ENCODE data around the gene SPRR3.
"Not testable (repeated sequence)": the region's sequence is repeated elsewhere in the genome, so short reads cannot be mapped to it uniquely, and the experiment has no call there.

SPRR3 gene

DNA sequence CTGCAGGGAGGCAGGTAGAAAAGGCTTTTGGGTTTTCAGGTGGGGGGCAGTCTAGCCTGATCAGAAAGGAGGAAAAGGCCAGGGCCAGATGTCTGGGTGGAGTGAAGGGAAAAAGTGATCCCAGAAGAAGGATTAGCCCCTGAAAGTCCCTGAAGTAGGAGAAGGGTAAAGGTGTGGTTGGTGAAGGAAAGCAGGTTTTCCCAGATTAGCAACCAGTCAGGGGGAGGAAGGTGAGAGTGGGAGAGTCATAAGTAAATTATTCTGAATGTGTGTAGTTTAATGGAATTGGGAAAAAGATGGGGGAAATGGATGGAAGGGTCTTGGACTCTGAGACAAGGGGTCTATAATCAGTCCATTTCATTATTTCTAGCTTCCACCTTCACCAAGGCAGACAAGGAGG is 18.3 kb upstream of the SPRR3 start:
- no peak for DNase-seq (ENCODE audit: low read depth in 2 of 2, low spot score in 1 of 2)

DNA sequence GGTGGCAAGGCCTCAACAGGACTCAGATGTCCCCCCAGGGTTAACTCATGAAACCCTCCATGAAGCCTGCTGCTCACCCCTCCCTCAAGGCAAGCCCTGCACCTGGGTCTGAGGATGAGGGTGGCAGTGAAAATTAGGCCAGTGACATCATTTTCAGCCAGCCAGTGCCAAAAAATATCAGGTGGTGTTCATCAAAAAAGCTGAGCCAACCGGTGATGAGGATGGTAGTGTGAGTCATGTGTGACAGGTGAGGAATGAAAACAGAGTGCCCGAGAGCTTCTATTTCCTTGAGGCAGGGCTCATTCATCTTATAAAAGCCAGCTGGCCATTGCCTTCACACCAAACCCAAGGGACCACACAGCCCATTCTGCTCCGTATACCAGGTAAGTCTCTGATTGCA is 17.8 kb upstream of the SPRR3 start, which contains the start of gene SPRR1A:
Gene SPRR1A, plus strand, starts transcription at position 339 of the 400 bp plus-strand sequence. CDS start 1,150 bp downstream, outside the sequence.
- no peak for DNase-seq (ENCODE audit: low read depth in 2 of 2, low spot score in 1 of 2)

DNA sequence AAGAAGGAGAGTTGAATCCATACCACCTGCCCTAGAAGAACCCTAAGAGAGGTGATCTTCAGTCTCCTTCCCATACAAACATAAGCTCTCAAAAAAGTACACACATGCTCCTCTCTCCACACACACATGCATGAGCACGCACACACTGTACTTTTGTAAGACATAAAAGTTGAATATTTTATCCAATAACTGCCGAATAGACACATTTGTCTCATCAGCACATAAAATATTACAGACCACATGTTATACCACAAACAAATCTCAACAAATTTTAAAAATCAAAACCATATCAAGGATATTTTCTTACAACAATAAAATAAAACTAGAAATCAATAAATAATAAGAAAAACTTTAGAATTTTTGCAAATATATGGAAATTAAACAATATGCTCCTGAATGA is 15.0 kb upstream of the SPRR3 start:
- no peak for DNase-seq (ENCODE audit: low read depth in 2 of 2, low spot score in 1 of 2)

DNA sequence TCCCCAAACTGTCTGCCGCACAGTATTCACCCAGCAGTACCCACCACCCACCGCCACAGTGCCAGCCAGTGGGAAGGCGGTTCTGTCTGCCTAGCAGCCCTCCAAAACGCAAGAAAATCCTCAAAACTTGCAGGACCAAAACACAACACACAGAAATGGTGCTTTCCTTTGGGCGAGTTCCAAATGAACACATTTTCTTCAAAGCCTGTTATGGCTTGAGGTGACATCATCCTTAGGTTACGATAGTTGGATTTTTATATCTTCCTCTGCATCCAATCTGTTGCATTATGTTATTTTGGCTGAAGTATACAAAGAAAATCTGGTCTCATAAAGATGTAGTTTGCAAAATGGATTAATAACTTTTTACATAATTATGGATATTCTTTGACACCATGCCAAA is 8.4 kb upstream of the SPRR3 start:
- DNase-seq (ENCODE audit: low read depth in 2 of 2, low spot score in 1 of 2): no peak

DNA sequence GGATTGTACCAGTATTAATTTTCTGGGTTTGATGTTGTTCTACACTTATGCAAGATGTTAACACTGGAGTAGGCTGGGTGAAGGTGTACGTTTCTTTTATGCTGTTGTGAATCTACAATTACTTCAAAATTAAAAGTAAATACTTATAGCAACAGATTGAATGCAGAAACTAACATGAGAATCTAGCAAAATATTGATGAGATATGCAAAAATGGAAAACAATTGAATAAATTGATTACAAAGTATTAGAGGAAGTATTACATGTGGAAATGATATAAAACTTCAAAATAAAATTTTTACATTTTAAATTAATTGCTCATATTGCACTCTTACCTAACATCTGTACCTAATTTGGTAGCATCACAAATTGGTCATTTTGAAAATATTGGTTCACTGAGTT is 5.7 kb upstream of the SPRR3 start:
- no peak for DNase-seq (ENCODE audit: low read depth in 2 of 2, low spot score in 1 of 2)

DNA sequence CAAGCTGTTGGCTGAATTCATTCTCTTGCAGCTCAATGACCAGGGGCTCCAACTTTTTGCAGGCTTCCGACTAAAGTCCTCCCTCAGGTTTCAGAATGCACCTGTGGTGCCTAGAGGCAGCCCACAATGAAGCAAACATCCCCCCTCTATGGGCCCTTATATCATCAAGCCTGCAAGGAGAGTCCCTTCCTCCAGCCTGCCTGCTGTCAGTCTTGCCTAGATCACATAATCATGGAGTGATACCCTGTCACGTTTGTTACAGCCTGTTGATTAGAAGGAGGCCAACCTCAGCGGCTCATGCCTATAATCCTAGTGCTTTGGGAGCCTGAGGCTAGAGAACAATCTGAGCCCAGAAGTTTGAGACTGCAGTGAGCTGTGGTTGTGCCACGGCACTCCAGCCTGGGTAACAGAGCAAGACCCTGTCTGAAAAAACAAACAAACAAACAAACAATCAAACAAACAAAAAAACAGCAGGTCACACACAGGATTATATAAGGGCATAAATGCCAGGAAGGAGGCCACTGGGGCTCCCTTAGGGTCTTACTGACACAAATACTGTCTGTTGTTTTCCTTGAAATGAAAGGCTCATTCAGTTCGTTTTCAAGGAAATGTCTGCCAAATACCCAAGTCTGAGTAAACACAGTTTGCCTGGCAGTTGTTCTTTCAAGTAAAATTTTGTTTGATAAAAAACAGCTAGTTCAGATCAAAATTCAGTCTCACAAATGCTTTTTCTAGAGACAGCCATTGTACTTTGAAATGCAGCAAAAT is 4.7 kb upstream of the SPRR3 start:
- DNase-seq (ENCODE audit: low read depth in 2 of 2, low spot score in 1 of 2): no peak

DNA sequence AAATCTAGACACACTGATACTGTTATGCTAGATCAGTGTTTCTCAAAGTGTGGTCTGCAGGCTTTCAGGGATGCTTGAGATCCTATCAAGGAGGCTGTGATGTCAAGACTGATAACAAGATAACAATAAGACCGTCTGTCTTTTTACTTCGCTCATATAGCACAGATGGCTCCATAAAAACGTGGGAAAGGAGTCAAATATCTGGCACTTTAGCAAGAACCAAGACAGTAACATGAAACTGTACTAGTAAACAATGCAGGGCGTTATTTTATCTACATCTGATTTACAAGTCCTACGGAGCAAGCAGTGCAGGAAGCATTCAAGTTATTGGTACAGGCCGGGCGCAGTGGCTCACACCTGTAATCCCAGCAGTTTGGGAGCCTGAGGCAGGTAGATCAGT is 3.6 kb upstream of the SPRR3 start:
- no peak for DNase-seq (ENCODE audit: low read depth in 2 of 2, low spot score in 1 of 2)

DNA sequence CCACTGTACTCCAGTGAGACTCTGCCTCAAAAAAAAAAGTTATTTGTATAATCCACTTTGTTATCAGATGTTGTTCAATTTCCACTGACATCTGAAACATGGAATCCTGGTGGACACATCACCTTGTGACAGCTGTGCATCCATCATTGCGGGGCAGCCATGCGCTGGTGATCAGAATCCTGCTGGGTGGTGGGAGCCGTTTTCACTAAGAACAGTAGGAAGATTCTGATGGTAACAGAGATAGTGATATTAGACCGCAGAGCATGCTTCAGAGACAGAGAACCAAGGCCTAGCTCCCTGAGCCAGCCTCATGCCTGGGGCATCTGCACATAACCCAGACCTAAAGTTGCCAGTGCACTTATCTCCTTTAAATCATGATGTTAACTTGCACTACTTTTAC is 3.1 kb upstream of the SPRR3 start:
- DNase-seq (ENCODE audit: low read depth in 2 of 2, low spot score in 1 of 2): no peak

DNA sequence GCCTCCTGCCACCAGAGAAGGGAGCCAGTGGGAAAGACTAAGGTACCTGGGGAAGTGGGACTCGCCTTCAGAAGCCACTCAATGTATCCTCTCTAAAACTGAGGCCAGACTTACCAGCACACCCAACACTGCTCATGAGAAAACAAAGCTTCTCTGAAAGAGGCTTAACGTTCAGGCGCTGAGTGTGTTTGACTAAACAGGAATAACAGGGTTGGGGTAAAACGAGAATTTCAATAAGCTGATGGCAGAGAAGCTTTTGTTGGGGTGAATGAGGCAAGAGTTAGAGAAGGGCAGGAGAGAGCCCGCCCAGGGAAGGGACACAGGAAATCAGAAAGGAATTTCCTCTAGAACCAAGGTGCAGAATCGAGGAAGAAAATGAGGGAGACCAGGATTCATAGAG is 1.7 kb upstream of the SPRR3 start:
- DNase-seq (ENCODE audit: low read depth in 2 of 2, low spot score in 1 of 2): no peak

DNA sequence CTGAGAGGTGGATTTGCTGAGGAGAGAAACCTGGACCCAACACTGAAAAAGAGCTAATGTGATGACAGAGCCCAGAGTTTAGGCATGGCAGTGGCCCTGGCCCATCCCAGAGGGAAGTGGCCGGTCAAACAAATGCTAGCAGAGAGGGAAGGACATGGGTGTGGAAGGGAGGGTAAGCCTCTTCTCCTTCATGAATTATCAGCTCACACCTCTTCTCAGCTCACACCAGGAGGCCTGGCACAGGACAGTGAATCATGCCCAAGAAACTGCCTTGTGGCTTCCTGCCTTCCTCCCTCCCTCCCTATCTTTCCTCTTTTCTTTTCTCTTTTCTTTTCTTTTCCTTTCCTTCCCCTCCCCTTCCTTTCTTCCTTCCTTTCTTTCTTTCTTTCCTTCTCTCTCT is 1.3 kb upstream of the SPRR3 start:
- DNase-seq (ENCODE audit: low read depth in 2 of 2, low spot score in 1 of 2): no peak

DNA sequence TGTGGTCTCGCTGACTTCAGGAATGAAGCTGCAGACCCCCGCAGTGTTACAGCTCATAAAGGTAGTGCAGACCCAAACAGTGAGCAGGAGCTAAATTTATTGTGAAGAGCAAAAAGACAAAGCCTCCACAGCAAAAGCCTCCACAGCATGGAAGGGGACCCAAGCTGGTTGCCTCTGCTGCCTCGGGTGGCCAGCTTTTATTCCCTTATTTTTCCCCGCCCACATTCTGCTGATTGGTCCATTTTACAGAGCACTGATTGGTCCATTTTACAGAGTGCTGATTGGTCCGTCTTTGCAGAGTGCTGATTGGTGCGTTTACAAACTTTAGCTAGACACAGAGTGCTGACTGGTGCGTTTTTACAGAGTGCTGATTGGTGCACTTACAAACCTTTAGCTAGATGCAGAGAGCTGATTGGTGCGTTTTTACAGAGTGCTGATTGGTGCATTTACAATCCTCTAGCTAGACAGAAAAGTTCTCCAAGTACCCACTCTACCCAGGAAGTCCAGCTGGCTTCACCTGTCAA is 9.7 kb downstream of the SPRR3 start:
- not testable (repeated sequence) for DNase-seq (ENCODE audit: low read depth in 2 of 2, low spot score in 1 of 2)

DNA sequence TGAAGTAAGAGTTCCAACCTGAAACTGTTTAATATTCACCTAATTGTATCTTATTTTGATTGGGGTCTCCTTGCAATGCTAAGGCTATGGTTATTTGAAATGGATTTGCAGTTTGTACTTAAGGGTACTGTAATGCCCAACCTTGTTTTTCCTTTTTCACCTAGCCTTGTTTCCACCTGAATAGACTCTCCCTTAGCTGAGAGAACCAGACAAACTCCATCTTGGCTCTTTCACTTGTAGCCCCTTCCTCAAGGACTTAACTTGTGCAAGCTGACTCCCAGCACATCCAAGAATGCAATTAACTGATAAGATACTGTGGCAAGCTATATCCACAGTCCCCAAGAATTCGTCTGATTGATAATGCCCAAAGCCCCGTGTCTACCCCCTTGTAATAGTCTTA is 20.3 kb downstream of the SPRR3 start:
- DNase-seq (ENCODE audit: low read depth in 2 of 2, low spot score in 1 of 2): not testable (repeated sequence)

DNA sequence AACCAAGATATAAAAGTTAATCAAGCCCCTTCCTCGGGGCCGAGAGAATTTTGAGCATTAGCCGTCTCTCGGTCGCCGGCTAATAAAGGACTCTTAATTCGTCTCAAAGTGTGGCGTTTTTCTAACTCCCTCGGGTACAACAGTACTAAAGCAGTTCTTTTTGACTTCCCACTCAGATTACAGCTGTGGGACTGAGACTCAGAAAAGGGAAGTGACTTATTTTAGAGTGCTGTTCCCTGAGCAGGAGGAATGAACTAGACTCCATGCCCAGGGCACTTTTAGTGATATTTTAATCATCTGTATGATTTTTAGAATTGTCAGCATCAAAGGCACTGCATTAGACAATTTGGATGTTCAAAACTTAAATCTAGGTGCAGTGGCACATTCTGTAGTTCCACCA is 20.8 kb downstream of the SPRR3 start:
- DNase-seq (ENCODE audit: low read depth in 2 of 2, low spot score in 1 of 2): not testable (repeated sequence)

DNA sequence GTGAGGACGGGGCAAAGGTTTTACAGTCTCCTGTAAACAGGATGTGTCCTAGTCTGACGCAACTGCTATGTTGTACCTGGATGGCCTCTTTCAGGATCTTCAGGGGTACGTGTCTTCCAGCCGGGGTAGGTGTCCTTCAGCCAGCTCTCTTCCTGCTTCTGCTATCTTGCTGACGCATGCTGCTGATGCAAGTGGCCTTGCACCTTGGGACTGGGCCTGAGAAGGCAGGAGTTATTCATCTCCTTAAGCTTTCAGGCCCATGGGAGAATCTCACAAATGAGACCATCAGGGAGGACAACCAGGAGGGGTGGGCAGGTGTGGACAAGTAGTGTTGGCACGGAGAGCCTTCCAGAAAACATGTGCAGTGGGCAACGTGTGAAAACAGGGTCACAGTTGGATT is 21.6 kb downstream of the SPRR3 start:
- DNase-seq (ENCODE audit: low read depth in 2 of 2, low spot score in 1 of 2): no peak

DNA sequence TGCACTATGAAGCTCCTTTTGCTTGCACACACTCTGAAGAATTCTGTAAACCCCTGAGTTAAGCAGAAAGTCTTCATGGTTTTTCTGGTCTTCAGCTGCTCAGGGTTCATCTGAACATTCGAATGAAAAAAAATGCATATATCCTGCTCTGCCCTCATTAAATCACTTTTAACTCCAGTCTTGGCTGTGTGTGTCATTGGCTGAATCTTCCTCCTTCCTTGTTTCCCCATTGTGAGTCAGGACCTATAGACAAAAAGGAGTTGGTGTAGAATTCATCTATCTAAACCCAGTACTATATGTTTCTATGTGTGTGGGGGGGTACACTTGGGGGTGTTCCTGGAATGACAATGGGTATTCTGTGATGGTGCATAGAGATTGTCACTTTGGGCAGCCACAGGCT is 22.9 kb downstream of the SPRR3 start:
- DNase-seq (ENCODE audit: low read depth in 2 of 2, low spot score in 1 of 2): no peak

DNA sequence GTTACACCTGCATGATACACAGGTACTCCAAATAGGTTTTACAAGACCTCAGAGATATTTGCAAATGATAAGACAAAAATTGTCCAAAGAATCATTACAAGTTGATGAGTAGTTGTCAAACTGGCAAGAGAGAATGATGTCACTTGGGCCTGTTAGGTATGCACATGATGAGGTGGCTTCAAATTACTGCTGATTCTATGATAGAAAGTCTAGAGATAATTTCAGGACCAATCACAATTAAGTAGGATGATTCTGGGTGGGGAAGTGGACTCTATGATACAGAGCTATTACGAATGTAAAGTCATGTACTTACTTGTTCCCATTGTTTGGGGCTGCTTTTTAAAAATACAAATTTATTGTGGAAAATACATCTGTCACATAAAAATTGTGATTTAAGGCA is 24.2 kb downstream of the SPRR3 start:
- DNase-seq (ENCODE audit: low read depth in 2 of 2, low spot score in 1 of 2): no peak

DNA sequence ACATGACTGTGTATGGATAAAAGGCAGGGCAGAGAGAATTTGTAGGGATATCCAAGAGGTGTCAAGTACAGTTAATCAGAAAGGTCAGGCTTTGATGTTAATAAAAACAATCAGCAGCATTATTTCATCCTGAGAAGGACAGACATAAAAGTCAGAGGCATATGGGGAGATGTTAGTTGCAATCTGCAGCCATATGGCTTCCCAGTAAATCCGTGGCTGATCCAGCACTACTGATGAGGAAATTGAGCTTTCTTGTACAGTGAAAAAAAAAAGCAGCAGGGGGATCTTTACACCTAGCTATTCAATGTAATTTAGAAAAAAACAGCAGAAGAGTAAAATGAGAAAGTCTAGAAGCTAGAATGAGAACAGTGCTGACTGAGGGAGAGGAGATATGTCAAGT is 27.2 kb downstream of the SPRR3 start:
- no peak for DNase-seq (ENCODE audit: low read depth in 2 of 2, low spot score in 1 of 2)

DNA sequence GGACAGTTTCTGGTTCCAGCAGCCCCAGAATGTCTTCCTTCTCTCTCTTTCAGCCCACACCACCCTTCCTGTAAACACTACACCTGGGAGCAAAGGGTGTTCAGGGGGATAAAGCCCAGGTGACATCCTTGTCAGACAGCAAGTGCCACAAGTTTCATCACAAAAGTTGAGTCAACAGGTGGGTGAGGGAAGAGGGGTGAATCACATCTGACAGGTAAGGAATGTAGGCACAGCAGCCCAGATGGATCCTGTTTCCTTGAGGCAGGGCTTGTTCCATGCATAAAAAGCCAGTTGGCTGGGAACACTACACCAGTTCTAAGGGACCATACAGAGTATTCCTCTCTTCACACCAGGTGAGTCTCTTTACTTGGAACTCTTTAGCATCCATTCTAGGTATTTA is 29.3 kb downstream of the SPRR3 start, which contains the start of gene SPRR1B:
Gene SPRR1B, plus strand, starts transcription at position 309 of the 400 bp plus-strand sequence. CDS start 1,143 bp downstream, outside the sequence.
- DNase-seq (ENCODE audit: low read depth in 2 of 2, low spot score in 1 of 2): no peak

DNA sequence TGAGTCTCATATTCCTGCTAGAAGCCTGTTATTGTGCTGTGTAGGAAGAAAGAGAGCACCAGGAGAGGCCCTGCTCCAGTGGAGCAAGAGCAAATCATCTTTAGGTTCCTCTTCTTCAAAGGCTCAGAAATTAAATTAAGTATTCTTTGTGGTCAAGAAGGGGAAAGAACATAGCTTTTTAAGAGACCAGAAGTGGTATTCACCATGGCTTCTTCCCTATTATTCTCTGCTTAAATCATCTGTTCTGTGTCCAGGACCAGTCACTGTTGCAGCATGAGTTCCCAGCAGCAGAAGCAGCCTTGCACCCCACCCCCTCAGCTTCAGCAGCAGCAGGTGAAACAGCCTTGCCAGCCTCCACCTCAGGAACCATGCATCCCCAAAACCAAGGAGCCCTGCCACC is 30.5 kb downstream of the SPRR3 start:
- no peak for DNase-seq (ENCODE audit: low read depth in 2 of 2, low spot score in 1 of 2)

DNA sequence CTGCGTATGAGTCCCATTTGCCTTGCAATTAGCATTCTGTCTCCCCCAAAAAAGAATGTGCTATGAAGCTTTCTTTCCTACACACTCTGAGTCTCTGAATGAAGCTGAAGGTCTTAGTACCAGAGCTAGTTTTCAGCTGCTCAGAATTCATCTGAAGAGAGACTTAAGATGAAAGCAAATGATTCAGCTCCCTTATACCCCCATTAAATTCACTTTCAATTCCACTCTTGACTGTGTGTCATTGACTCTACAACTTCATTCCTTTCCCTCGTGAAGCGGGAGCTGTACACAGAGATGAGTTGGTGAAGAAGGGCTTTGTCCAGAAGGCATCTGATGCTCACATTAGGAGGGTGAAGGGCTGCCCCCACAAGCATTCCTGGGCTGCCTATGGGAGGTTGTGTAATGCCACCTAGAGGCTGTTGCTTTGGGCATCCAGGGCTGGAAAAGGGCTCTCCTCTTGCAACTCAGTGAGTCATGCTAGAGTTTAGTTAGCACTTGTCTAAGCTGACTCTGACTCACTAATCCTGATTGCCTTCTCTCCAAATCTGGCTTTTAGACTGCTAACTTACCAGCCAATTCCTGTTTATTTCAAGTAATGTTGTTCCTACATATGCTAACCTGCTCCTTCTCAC is 31.2 kb downstream of the SPRR3 start:
- no peak for DNase-seq (ENCODE audit: low read depth in 2 of 2, low spot score in 1 of 2)

DNA sequence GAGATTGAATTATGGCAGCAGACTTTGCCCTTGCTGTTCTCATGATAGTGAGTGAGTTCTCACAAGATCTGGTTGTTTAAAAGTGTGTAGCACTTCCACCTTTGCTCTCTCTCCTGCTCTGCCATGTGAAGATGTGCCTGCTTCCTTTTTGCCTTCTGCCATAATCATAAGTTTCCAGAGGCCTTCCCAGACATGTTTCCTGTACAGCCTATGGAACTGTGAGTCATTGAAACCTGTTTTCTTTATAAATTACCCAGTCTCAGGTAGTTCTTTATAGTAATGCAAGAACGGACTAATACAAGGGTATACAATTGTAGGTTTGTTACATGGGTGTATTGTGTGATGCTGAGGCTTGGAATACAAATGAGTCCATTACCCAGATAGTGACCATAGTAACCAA is 33.7 kb downstream of the SPRR3 start:
- DNase-seq (ENCODE audit: low read depth in 2 of 2, low spot score in 1 of 2): no peak

DNA sequence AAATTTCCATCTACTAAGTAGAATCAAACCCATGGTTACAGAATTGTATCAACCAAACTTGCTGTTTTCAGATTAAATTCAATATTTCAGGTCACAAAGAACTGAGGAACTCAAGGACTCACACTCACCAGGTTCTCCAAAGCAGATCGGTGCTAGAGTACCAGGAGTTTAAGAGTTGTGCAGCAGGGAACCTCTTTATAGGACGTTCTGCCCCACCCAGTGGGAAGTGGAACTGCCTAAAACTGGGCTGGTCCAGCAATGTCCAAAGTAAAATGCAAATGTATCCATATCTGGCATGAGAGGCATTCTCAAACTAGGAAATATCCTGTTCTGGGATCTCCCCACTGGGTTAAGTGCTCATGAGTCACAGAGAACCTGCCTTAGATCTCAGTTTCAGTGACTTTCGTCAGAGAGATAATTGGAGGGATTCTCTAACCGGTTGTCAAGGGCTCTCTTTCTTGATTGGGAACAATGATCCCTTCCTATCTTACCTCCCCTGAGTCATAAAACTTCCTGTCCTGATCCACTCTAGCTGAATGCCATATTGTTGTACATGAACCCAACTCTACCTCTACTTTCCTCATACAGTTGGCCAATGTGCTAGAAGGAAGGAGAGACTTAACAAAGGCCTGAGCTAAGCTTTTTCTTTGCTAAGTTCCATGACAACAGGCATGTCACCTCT is 39.5 kb downstream of the SPRR3 start, which contains the start of gene SPRR2D:
Gene SPRR2D, minus strand, starts transcription at position 171 of the 682 bp plus-strand sequence. CDS start 774 bp downstream, outside the sequence.
- no peak for DNase-seq (ENCODE audit: low read depth in 2 of 2, low spot score in 1 of 2)

All from stimulated activated CD8-positive, alpha-beta memory T cell treated with anti-CD3 and anti-CD28 coated beads, Interleukin-4, amount 100 ng/mL, for 4 hours (primary cell).